ENCODE data around the gene HAGHL.

DNA sequence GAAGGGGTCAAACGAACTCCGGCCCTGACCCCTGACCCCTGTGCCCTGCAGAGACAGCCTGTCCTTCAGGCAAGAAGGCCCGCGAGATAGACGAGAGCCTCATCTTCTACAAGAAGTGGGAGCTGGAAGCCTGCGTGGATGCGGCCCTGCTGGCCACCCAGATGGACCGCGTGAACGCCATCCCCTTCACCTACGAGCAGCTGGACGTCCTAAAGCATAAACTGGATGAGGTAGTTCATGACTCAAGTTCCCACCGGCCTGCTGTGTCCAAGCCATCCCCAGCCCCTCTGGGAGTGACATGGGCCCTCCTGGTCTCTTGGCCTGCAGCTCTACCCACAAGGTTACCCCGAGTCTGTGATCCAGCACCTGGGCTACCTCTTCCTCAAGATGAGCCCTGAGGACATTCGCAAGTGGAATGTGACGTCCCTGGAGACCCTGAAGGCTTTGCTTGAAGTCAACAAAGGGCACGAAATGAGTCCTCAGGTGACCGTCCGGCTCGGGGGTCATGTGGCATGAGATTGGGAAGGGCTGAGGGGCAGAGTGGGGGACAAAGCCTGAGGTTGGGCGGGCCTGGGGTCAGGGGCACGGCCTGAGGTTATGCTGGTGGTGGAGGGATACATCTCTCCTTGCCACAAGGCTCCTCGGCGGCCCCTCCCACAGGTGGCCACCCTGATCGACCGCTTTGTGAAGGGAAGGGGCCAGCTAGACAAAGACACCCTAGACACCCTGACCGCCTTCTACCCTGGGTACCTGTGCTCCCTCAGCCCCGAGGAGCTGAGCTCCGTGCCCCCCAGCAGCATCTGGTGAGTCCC, 39.3 kb downstream of the HAGHL start:
- TF ChIP-seq POLR2A (IDR thresholded peaks at IDR 0.05), result no peak
- TF ChIP-seq, protein P1, sequence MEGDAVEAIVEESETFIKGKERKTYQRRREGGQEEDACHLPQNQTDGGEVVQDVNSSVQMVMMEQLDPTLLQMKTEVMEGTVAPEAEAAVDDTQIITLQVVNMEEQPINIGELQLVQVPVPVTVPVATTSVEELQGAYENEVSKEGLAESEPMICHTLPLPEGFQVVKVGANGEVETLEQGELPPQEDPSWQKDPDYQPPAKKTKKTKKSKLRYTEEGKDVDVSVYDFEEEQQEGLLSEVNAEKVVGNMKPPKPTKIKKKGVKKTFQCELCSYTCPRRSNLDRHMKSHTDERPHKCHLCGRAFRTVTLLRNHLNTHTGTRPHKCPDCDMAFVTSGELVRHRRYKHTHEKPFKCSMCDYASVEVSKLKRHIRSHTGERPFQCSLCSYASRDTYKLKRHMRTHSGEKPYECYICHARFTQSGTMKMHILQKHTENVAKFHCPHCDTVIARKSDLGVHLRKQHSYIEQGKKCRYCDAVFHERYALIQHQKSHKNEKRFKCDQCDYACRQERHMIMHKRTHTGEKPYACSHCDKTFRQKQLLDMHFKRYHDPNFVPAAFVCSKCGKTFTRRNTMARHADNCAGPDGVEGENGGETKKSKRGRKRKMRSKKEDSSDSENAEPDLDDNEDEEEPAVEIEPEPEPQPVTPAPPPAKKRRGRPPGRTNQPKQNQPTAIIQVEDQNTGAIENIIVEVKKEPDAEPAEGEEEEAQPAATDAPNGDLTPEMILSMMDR (IDR thresholded peaks at IDR 0.05), result no peak

Measured in uterus (tissue), 2 donors.